A673 (cell line): ENCODE measurements around the gene LY6G5C. TPM values are rescaled to one million over a fixed set of nuclear protein-coding genes. Genes with fewer than 3 reads are reported as not detected.

Experiments used
- BruUV-seq: library from RNA; stranded (reverse); fragments of 400-500 nt; replicated peaks from 2 replicates; lab custom pipeline; 2021; lab: Mats Ljungman, UMichigan
- CTCF ChIA-PET: fragments of 300-600 bp; sonication (Branson Sonifier 250); formaldehyde crosslinking; loops from one replicate; lab custom pipeline; 2022; ENCODE audit warnings: antibody characterized with exemption; lab: Charles Lee
- POLR2A ChIA-PET: fragments of 300-600 bp; sonication (Branson Sonifier 250); formaldehyde crosslinking; loops from one replicate; lab custom pipeline; 2022; ENCODE audit warnings: antibody characterized with exemption; ENCODE audit not compliant: low non-redundant PET; lab: Charles Lee
- DNase-seq: peaks from one replicate; pipeline ENCODE4 v3.0.0-alpha.2; 2015; ENCODE audit warnings: low spot score
- H3K27ac ChIP-seq: fragments of 200-600 bp; sonication (generic); 2 replicates; pipeline ENCODE4 v1.5.1; 2016; ENCODE audit warnings: mixed run types, low read depth, mild to moderate bottlenecking, mixed read lengths, antibody characterized with exemption, low read length; ENCODE audit not compliant: poor library complexity, severe bottlenecking
- H3K27me3 ChIP-seq: fragments of 200-600 bp; sonication (generic); replicated peaks from 2 replicates; pipeline ENCODE4 v1.6.1; 2017; ENCODE audit warnings: mixed run types, low read depth, mild to moderate bottlenecking, mixed read lengths, antibody characterized with exemption, low read length; ENCODE audit not compliant: insufficient read depth, poor library complexity
- H3K36me3 ChIP-seq: fragments of 200-600 bp; sonication (generic); 2 replicates; pipeline ENCODE4 v1.6.1; 2016; ENCODE audit warnings: mixed run types, mild to moderate bottlenecking, mixed read lengths, antibody characterized with exemption, low read length; ENCODE audit not compliant: insufficient read depth, poor library complexity, severe bottlenecking
- H3K4me1 ChIP-seq: fragments of 200-600 bp; sonication (generic); 2 replicates; pipeline ENCODE4 v1.6.1; 2017; ENCODE audit warnings: mixed run types, mild to moderate bottlenecking, mixed read lengths, antibody characterized with exemption, low read length; ENCODE audit not compliant: insufficient read depth, poor library complexity, severe bottlenecking
- H3K4me3 ChIP-seq: fragments of 200-600 bp; sonication (generic); 2 replicates; pipeline ENCODE4 v1.5.1; 2016; ENCODE audit warnings: low read depth, mixed run types, mild to moderate bottlenecking, mixed read lengths, low read length; ENCODE audit not compliant: poor library complexity, severe bottlenecking
- H3K9me3 ChIP-seq: fragments of 200-600 bp; sonication (generic); 2 replicates; pipeline ENCODE4 v1.6.1; 2016; ENCODE audit warnings: mixed run types, low read depth, mild to moderate bottlenecking, mixed read lengths, antibody characterized with exemption, low read length; ENCODE audit not compliant: poor library complexity, severe bottlenecking
- EZH2 ChIP-seq: fragments of 200-600 bp; sonication (generic); IDR thresholded peaks from 2 replicates; pipeline ENCODE4 v1.6.1; 2017; ENCODE audit warnings: borderline replicate concordance, low read depth, mild to moderate bottlenecking, mixed read lengths, antibody characterized with exemption, low read length; ENCODE audit not compliant: poor library complexity, severe bottlenecking
- intact Hi-C: fragments of 100-400 bp; cut with micrococcal nuclease; formaldehyde crosslinking; loops from one replicate; pipeline ENCODE4 v1.10.0; 2022; ENCODE audit not compliant: unreplicated experiment
- total RNA-seq: library from RNA; stranded (reverse); gene quantifications from 2 replicates; pipeline ENCODE4 v1.2.3, GENCODE V29; 2021
- TF ChIP-seq, protein P1 (sequence below): fragments of 300-800, 200-600 bp; sonication (generic); conservative IDR thresholded peaks from 2 replicates; pipeline ENCODE4 v1.5.1; 2017; ENCODE audit warnings: low read depth, mild to moderate bottlenecking, antibody characterized with exemption, low read length, moderate library complexity, mixed read lengths

Gene LY6G5C
- total RNA-seq, 1 experiment from 2014 or later = 6.8 TPM

DNA sequence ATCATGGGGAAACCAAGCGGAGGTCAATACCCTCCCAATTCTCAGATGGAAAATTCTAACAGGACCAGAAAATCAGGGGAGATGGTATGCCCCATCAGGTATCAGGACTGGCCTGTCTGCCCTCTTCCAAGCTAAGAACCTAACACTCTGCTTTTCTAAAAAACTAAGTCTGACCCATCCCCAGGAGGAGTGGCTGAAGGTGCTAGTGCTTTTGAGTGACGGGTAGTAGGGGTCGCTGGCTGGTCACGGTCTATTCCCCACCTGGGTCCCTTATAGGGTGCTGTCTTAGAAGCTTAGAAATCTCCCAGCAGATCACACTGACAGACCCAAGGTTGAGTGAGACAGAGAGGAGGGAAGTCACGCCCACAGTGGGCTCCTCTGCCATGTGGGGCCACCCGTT, 12.7 kb upstream of the LY6G5C start:
- Histone ChIP-seq H3K36me3 (peaks cover 27% of the 10 kb centered on the region), H3K27me3 (no peaks in the 10 kb centered on the region), H3K9me3 (no peaks in the 10 kb centered on the region), H3K4me3 (no peak overlapping the region), H3K4me1 (no peaks in the 10 kb centered on the region), H3K27ac (no peak overlapping the region)
- intact Hi-C loops = no loop called here
- BruUV-seq = no TSS peak
- DNase-seq = no peak
- no peak for TF ChIP-seq EZH2
- TF ChIP-seq, protein P1, sequence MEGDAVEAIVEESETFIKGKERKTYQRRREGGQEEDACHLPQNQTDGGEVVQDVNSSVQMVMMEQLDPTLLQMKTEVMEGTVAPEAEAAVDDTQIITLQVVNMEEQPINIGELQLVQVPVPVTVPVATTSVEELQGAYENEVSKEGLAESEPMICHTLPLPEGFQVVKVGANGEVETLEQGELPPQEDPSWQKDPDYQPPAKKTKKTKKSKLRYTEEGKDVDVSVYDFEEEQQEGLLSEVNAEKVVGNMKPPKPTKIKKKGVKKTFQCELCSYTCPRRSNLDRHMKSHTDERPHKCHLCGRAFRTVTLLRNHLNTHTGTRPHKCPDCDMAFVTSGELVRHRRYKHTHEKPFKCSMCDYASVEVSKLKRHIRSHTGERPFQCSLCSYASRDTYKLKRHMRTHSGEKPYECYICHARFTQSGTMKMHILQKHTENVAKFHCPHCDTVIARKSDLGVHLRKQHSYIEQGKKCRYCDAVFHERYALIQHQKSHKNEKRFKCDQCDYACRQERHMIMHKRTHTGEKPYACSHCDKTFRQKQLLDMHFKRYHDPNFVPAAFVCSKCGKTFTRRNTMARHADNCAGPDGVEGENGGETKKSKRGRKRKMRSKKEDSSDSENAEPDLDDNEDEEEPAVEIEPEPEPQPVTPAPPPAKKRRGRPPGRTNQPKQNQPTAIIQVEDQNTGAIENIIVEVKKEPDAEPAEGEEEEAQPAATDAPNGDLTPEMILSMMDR = no peak
- POLR2A ChIA-PET = no interaction called here
- CTCF ChIA-PET = no interaction called here

DNA sequence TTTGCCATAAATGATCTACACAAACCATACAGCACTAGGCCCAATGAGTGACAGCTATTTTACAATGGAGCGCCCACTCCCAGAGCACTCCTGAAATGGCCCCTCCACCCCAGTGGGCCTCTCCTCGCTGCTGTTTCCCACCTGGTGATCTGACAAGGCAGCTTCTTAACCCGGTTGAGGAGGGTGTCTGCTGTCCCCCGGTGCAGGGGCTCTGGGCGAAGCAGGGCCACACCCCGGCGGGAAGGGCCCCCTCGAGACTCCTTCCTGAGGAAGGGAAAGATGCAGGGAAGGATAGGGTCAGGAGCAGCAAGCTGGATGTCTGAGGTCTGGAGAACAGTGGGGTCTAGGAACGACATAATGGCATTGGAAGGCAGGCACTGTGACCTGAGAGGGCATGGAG, 12.0 kb upstream of the LY6G5C start:
- peaks cover 34% of the 10 kb centered on the region for H3K36me3 ChIP-seq
- TF ChIP-seq EZH2 = no peak
- TF ChIP-seq, protein P1 = no peak
- BruUV-seq = no TSS peak
- no peak for DNase-seq
- POLR2A ChIA-PET = no interaction called here
- no peaks in the 10 kb centered on the region for H3K9me3 ChIP-seq
- H3K4me3 ChIP-seq = no peak overlapping the region
- no peaks in the 10 kb centered on the region for H3K27me3 ChIP-seq
- CTCF ChIA-PET = no interaction called here
- no peak overlapping the region for H3K27ac ChIP-seq
- intact Hi-C loops = no loop called here
- no peaks in the 10 kb centered on the region for H3K4me1 ChIP-seq

DNA sequence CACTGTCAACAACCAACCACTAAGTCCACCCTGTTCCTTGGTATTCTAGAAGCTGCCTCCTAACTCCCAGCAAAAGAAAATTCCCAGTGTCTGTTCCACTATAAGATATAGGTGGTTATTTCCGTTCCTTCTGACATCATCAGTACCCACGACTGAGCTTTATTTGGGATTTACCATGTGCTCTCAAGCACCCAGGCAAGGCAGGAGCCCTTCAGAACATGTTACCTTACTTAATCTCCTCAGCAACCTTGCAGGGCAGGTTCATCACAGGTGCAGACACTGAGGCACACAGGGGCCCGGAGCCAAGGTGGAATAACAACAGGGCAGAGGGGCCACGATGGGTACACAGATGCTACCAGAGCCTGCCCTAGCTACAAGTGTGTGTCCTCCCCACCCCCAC, 11.5 kb upstream of the LY6G5C start:
- POLR2A ChIA-PET = no interaction called here
- no peak overlapping the region for H3K4me3 ChIP-seq
- H3K27ac ChIP-seq = no peak overlapping the region
- DNase-seq = no peak
- CTCF ChIA-PET = no interaction called here
- BruUV-seq = no TSS peak
- H3K9me3 ChIP-seq = no peaks in the 10 kb centered on the region
- H3K36me3 ChIP-seq = peaks cover 37% of the 10 kb centered on the region
- intact Hi-C loops = no loop called here
- no peaks in the 10 kb centered on the region for H3K27me3 ChIP-seq
- no peaks in the 10 kb centered on the region for H3K4me1 ChIP-seq
- TF ChIP-seq, protein P1 = no peak
- TF ChIP-seq EZH2 = no peak
